Neuronal stem cell (in vitro differentiated cells): ENCODE data around the gene LGR5.

Source experiments
- DNase-seq: peaks from one replicate; pipeline ENCODE4 v3.0.0-alpha.2; 2013; ENCODE audit warnings: low spot score
- H2AFZ ChIP-seq: one replicate; pipeline ENCODE4 v1.6.1; 2013; ENCODE audit warnings: mild to moderate bottlenecking, low read length, inconsistent platforms
- H2AK5ac ChIP-seq: 2 replicates; pipeline ENCODE4 v1.6.1; 2013; ENCODE audit warnings: low read depth, mild to moderate bottlenecking, inconsistent platforms, low read length, moderate library complexity, mixed read lengths
- H2BK120ac ChIP-seq: 2 replicates; pipeline ENCODE4 v1.6.1; 2013; ENCODE audit warnings: low read depth, mild to moderate bottlenecking, inconsistent platforms, low read length, moderate library complexity, mixed read lengths
- H2BK12ac ChIP-seq: one replicate; pipeline ENCODE4 v1.6.1; 2013; ENCODE audit warnings: low read length, inconsistent platforms
- H2BK15ac ChIP-seq: 2 replicates; pipeline ENCODE4 v1.6.1; 2013; ENCODE audit warnings: mild to moderate bottlenecking, low read length, inconsistent platforms, mixed read lengths
- H2BK5ac ChIP-seq: one replicate; pipeline ENCODE4 v1.6.1; 2013; ENCODE audit warnings: inconsistent platforms, mild to moderate bottlenecking, low read length, moderate library complexity
- H3K14ac ChIP-seq: one replicate; pipeline ENCODE4 v1.6.1; 2013; ENCODE audit warnings: low read length, inconsistent platforms
- H3K18ac ChIP-seq: 2 replicates; pipeline ENCODE4 v1.6.1; 2013; ENCODE audit warnings: low read length, inconsistent platforms
- H3K23ac ChIP-seq: 2 replicates; pipeline ENCODE4 v1.6.1; 2013; ENCODE audit warnings: low read depth, mild to moderate bottlenecking, mixed read lengths, low read length, inconsistent platforms; ENCODE audit not compliant: poor library complexity
- H3K27ac ChIP-seq: replicated peaks from 3 replicates; pipeline ENCODE4 v1.5.1; 2013; ENCODE audit warnings: low read length, inconsistent platforms
- H3K27me3 ChIP-seq, 3 experiments: 2 replicates each; pipeline ENCODE4 v1.6.1; 2013; ENCODE audit warnings: low read length in 3 of 3, mild to moderate bottlenecking in 2 of 3, inconsistent platforms in 1 of 3, low read depth in 1 of 3, mixed read lengths in 1 of 3, moderate library complexity in 1 of 3; ENCODE audit not compliant: control insufficient read depth in 3 of 3, insufficient read depth in 3 of 3
- H3K36me3 ChIP-seq, 2 donors: replicated peaks in 1 of 2; 2 replicates each; pipeline ENCODE4 v1.6.1; 2013; ENCODE audit warnings: low read length in 2 of 2; ENCODE audit not compliant: control insufficient read depth in 2 of 2, insufficient read depth in 2 of 2
- H3K4ac ChIP-seq: 2 replicates; pipeline ENCODE4 v1.6.1; 2013; ENCODE audit warnings: inconsistent platforms, mild to moderate bottlenecking, low read length, moderate library complexity
- H3K4me1 ChIP-seq, 2 donors: 1 replicate in 1 of 2; 2 replicates in 1 of 2; pipeline ENCODE4 v1.6.1; 2013; ENCODE audit warnings: low read length in 2 of 2, low read depth in 1 of 2; ENCODE audit not compliant: control insufficient read depth in 2 of 2, insufficient read depth in 1 of 2
- H3K4me2 ChIP-seq: one replicate; pipeline ENCODE4 v1.6.1; 2013; ENCODE audit warnings: mild to moderate bottlenecking, low read length, inconsistent platforms; ENCODE audit not compliant: insufficient read depth, poor library complexity, severe bottlenecking
- H3K4me3 ChIP-seq, 2 donors: 2 replicates each; pipeline ENCODE4 v1.5.1; 2013; ENCODE audit warnings: low read length in 2 of 2, mild to moderate bottlenecking in 2 of 2, inconsistent platforms in 1 of 2, moderate library complexity in 1 of 2
- H3K79me1 ChIP-seq: one replicate; pipeline ENCODE4 v1.6.1; 2013; ENCODE audit warnings: low read depth, mild to moderate bottlenecking, inconsistent platforms, low read length, moderate library complexity
- H3K9ac ChIP-seq: one replicate; pipeline ENCODE4 v1.6.1; 2013; ENCODE audit warnings: mild to moderate bottlenecking, low read depth, low read length, inconsistent platforms; ENCODE audit not compliant: poor library complexity
- H3K9me3 ChIP-seq, 2 donors: replicated peaks in 1 of 2; 2 replicates each; pipeline versions ENCODE3 to v1.6.1; 2013; ENCODE audit warnings: low read length in 2 of 2, mild to moderate bottlenecking in 2 of 2, inconsistent platforms in 1 of 2, low read depth in 1 of 2, mixed read lengths in 1 of 2, moderate library complexity in 1 of 2; ENCODE audit not compliant: control insufficient read depth in 2 of 2, insufficient read depth in 1 of 2
- H4K8ac ChIP-seq: one replicate; pipeline ENCODE4 v1.6.1; 2013; ENCODE audit warnings: low read depth, mild to moderate bottlenecking, inconsistent platforms, low read length, moderate library complexity
- H4K91ac ChIP-seq: one replicate; pipeline ENCODE4 v1.6.1; 2013; ENCODE audit warnings: low read length, low read depth, mild to moderate bottlenecking, inconsistent platforms; ENCODE audit not compliant: poor library complexity
- WGBS, 2 donors: extraction: QIAGEN DNeasy Blood & Tissue Kit; methylation state at CpG; one replicate each; pipeline ENCODE4 v1.1.7; 2013; ENCODE audit warnings: missing lambda C conversion rate in 2 of 2, mixed read lengths in 1 of 2; ENCODE audit not compliant: insufficient read length in 2 of 2, insufficient replicate concordance in 1 of 2; ENCODE audit errors: extremely low coverage in 2 of 2; 5-methylcytosine and 5-hydroxymethylcytosine counted together

The LGR5 gene

GRCh38 chr12:71441836-71442566, 2.4 kb downstream of the LGR5 start:
- Histone ChIP-seq H2AFZ (no peak overlapping the region), H4K91ac (no peak overlapping the region), H3K18ac (no peak overlapping the region), H3K9ac (no peak overlapping the region), H3K23ac (no peak overlapping the region), H4K8ac (no peak overlapping the region), H3K4me3 (no peak overlapping the region), H2BK15ac (no peak overlapping the region), H3K27ac (no peak overlapping the region), H2BK12ac (no peak overlapping the region), H3K27me3 (peaks cover 7 to 57% (median 32%) of the 10 kb centered on the region in 3 experiments), H2AK5ac (no peak overlapping the region), H3K4me2 (no peak overlapping the region), H3K9me3 (no peaks in the 10 kb centered on the region), H3K4me1 (peaks cover 0 to 3% of the 10 kb centered on the region in 2 donors), H3K14ac (no peak overlapping the region), H3K36me3 (no peaks in the 10 kb centered on the region), H2BK5ac (no peak overlapping the region), H3K4ac (no peak overlapping the region), H2BK120ac (no peak overlapping the region), H3K79me1 (no peaks in the 10 kb centered on the region)
- DNase-seq, result no peak
- no CpG with 5 or more reads among the region's 4 CpGs for WGBS, 2 donors

GRCh38 chr12:71442567-71442931, 3.0 kb downstream of the LGR5 start:
- DNase-seq, result no peak
- Histone ChIP-seq H2BK5ac (no peak overlapping the region), H3K79me1 (no peaks in the 10 kb centered on the region), H2AFZ (no peak overlapping the region), H4K91ac (no peak overlapping the region), H3K9ac (no peak overlapping the region), H4K8ac (no peak overlapping the region), H2AK5ac (no peak overlapping the region), H3K36me3 (no peaks in the 10 kb centered on the region), H3K27ac (no peak overlapping the region), H3K4ac (no peak overlapping the region), H3K4me2 (no peak overlapping the region), H3K4me3 (no peak overlapping the region), H3K14ac (no peak overlapping the region), H3K23ac (no peak overlapping the region), H2BK15ac (no peak overlapping the region), H3K9me3 (no peaks in the 10 kb centered on the region), H2BK120ac (no peak overlapping the region), H2BK12ac (no peak overlapping the region), H3K18ac (no peak overlapping the region), H3K4me1 (peaks cover 0 to 3% of the 10 kb centered on the region in 2 donors), H3K27me3 (peaks cover 7 to 51% (median 32%) of the 10 kb centered on the region in 3 experiments)
- no CpG with 5 or more reads among the region's 1 CpG for WGBS, 2 donors

GRCh38 chr12:71445071-71445470, 5.5 kb downstream of the LGR5 start:
- Histone ChIP-seq H2AFZ (no peak overlapping the region), H3K4me1 (peaks cover 2 to 3% of the 10 kb centered on the region in 2 donors), H3K18ac (no peak overlapping the region), H4K8ac (no peak overlapping the region), H2BK12ac (no peak overlapping the region), H2BK120ac (no peak overlapping the region), H2BK5ac (no peak overlapping the region), H3K23ac (no peak overlapping the region), H3K4ac (no peak overlapping the region), H3K27me3 (peaks cover 7 to 29% (median 18%) of the 10 kb centered on the region in 3 experiments), H3K9me3 (no peaks in the 10 kb centered on the region), H3K14ac (no peak overlapping the region), H2AK5ac (no peak overlapping the region), H3K4me2 (no peak overlapping the region), H3K4me3 (no peak overlapping the region), H3K9ac (no peak overlapping the region), H3K27ac (no peak overlapping the region), H2BK15ac (no peak overlapping the region), H3K79me1 (no peaks in the 10 kb centered on the region), H3K36me3 (no peaks in the 10 kb centered on the region), H4K91ac (no peak overlapping the region)
- WGBS, 2 donors, result no CpG with 5 or more reads among the region's 1 CpG
- no peak for DNase-seq

GRCh38 chr12:71447691-71448132, 8.1 kb downstream of the LGR5 start:
- DNase-seq, result no peak
- no CpG with 5 or more reads among the region's 9 CpGs for WGBS, 2 donors
- no peak overlapping the region for H3K4me2 ChIP-seq
- H2AFZ ChIP-seq, result peak overlapping the region; percentile 49
- H3K4ac ChIP-seq, result no peak overlapping the region
- no peak overlapping the region for H3K9ac ChIP-seq
- no peak overlapping the region for H3K27ac ChIP-seq
- no peak overlapping the region for H2BK120ac ChIP-seq
- no peaks in the 10 kb centered on the region for H3K79me1 ChIP-seq
- H3K4me3 ChIP-seq, result no peak overlapping the region
- no peak overlapping the region for H2BK12ac ChIP-seq
- peaks cover 2 to 3% of the 10 kb centered on the region in 2 donors for H3K4me1 ChIP-seq
- H3K14ac ChIP-seq, result no peak overlapping the region
- no peak overlapping the region for H2AK5ac ChIP-seq
- no peaks in the 10 kb centered on the region for H3K9me3 ChIP-seq
- H2BK5ac ChIP-seq, result no peak overlapping the region
- H3K36me3 ChIP-seq, result no peaks in the 10 kb centered on the region
- H2BK15ac ChIP-seq, result no peak overlapping the region
- peak overlapping the region; percentile 24 for H3K18ac ChIP-seq
- peaks cover 0 to 4% (median 0%) of the 10 kb centered on the region in 3 experiments for H3K27me3 ChIP-seq
- H3K23ac ChIP-seq, result no peak overlapping the region
- H4K8ac ChIP-seq, result no peak overlapping the region
- no peak overlapping the region for H4K91ac ChIP-seq
